Neural progenitor cell (in vitro differentiated cells): Measurements from ENCODE around the gene DPRX.

Source experiments
- CTCF ChIP-seq: fragments of 200-600 bp; sonication (generic); IDR thresholded peaks from 2 replicates; pipeline ENCODE4 v1.5.1; 2017; ENCODE audit warnings: antibody characterized with exemption, mild to moderate bottlenecking
- EZH2 ChIP-seq: fragments of 200-600 bp; sonication (generic); IDR thresholded peaks from 2 replicates; pipeline ENCODE4 v1.6.1; 2017; ENCODE audit warnings: antibody characterized with exemption, mild to moderate bottlenecking, moderate library complexity
- EZH2phosphoT487 ChIP-seq: fragments of 200-600 bp; sonication (generic); IDR thresholded peaks from 2 replicates; pipeline ENCODE4 v1.6.1; 2017; ENCODE audit warnings: antibody characterized with exemption

- TF ChIP-seq CTCF (no peak), EZH2 (no peak), EZH2phosphoT487 (no peak)
Observed at GRCh38 chr19:53583181-53583580, 48.6 kb upstream of the DPRX start.
